GM18867 (cell line): ENCODE results near the gene TSPAN4.

Source experiments
- ATAC-seq: cut with Tn5 transposase; IDR thresholded peaks from one replicate; pipeline ENCODE4 v1.9.1; 2021; ENCODE audit warnings: mild to moderate bottlenecking, moderate library complexity; ENCODE audit not compliant: unreplicated experiment

TSPAN4 gene

GRCh38 chr11:821512-822371, 20.9 kb upstream of the TSPAN4 start:
- no peak for ATAC-seq

- no peak for ATAC-seq
Observed at GRCh38 chr11:823441-824291, 19.0 kb upstream of the TSPAN4 start.

GRCh38 chr11:824292-824880, 18.3 kb upstream of the TSPAN4 start:
- no peak for ATAC-seq

- no peak for ATAC-seq
Observed at GRCh38 chr11:824942-825341, 17.7 kb upstream of the TSPAN4 start.

- ATAC-seq: no peak
Observed at GRCh38 chr11:825366-826226, 17.1 kb upstream of the TSPAN4 start.

GRCh38 chr11:826227-826621, 16.4 kb upstream of the TSPAN4 start:
- no peak for ATAC-seq

- no peak for ATAC-seq
Observed at GRCh38 chr11:826836-827145, 15.9 kb upstream of the TSPAN4 start.

- peak; percentile 40 for ATAC-seq
Observed at GRCh38 chr11:827146-827896, 15.3 kb upstream of the TSPAN4 start.

- ATAC-seq: no peak
Observed at GRCh38 chr11:827897-828192, 14.8 kb upstream of the TSPAN4 start, which contains the start of gene CRACR2B. CRACR2B (plus strand) TSS chr11:827919; CDS start chr11:828608, 689 bp downstream.

GRCh38 chr11:828506-829175, 14.0 kb upstream of the TSPAN4 start:
- ATAC-seq: no peak

GRCh38 chr11:829176-829846, 13.3 kb upstream of the TSPAN4 start:
- no peak for ATAC-seq

- no peak for ATAC-seq
Observed at GRCh38 chr11:829847-830294, 12.8 kb upstream of the TSPAN4 start.

GRCh38 chr11:830295-831117, 12.1 kb upstream of the TSPAN4 start:
- ATAC-seq: peak; percentile 32

GRCh38 chr11:831118-831864, 11.4 kb upstream of the TSPAN4 start:
- ATAC-seq: no peak

GRCh38 chr11:831961-832528, 10.6 kb upstream of the TSPAN4 start:
- no peak for ATAC-seq

- ATAC-seq: peak; percentile 47
Observed at GRCh38 chr11:832529-833113, 10.0 kb upstream of the TSPAN4 start, which contains the start of gene CD151. CD151 (plus strand) TSS chr11:832952; CDS start chr11:836070, 3,118 bp downstream.
